Mesenteric fat pad (tissue), 1 donor: ENCODE data around the gene PCSK1. TPM values are rescaled to one million over a fixed set of nuclear protein-coding genes. Genes with fewer than 3 reads are reported as not detected.

Experiments
- DNase-seq: peaks from one replicate; pipeline ENCODE4 v3.0.0-alpha.2; 2020; ENCODE audit warnings: low spot score
- long read RNA-seq: library from polyadenylated mRNA; unstranded; transcript quantifications from one replicate; pipeline ENCODE4 v2.0.0, GENCODE V29; 2020
- total RNA-seq: library from RNA; stranded (reverse); fragmentation: NEBNext Ultra II Directional; extraction: Animal tissue kit (Norgen Biotek cat#: 25700); gene quantifications from one replicate; pipeline ENCODE4 v1.2.1, GENCODE V29; 2021
- donor health status: DM: yes; HTN: yes; CAD: no.

Gene PCSK1
- 1.6 TPM for total RNA-seq
- long read RNA-seq, full-length matches to known transcripts, result 2 of 2 reads
- long read RNA-seq, partial matches to known transcripts, result 0 of 2 reads
- long read RNA-seq, other reads (novel, unspliced or antisense), result 0 of 2 reads

- DNase-seq, result no peak
Measured at GRCh38 chr5:96433066-96433447, at the start of gene PCSK1. Gene PCSK1 (minus strand): TSS chr5:96433248. CDS start chr5:96433042, 206 bp downstream.

- DNase-seq, result no peak
Measured at GRCh38 chr5:96481867-96482266, 48.8 kb upstream of the PCSK1 start.

GRCh38 chr5:96481009-96481786 lies 48.1 kb upstream of the PCSK1 start:
- DNase-seq, result no peak

GRCh38 chr5:96478983-96479382 lies 45.9 kb upstream of the PCSK1 start:
- DNase-seq, result no peak

- no peak for DNase-seq
Measured at GRCh38 chr5:96476654-96477053, 43.6 kb upstream of the PCSK1 start.

GRCh38 chr5:96474073-96474472 lies 41.0 kb upstream of the PCSK1 start:
- no peak for DNase-seq

GRCh38 chr5:96473155-96473554 lies 40.1 kb upstream of the PCSK1 start:
- DNase-seq, result no peak

GRCh38 chr5:96470785-96471184 lies 37.7 kb upstream of the PCSK1 start:
- no peak for DNase-seq

- no peak for DNase-seq
Measured at GRCh38 chr5:96468956-96469355, 35.9 kb upstream of the PCSK1 start.

- DNase-seq, result no peak
Measured at GRCh38 chr5:96463091-96463490, 30.0 kb upstream of the PCSK1 start.

GRCh38 chr5:96459313-96460121 lies 26.5 kb upstream of the PCSK1 start:
- no peak for DNase-seq

- DNase-seq, result no peak
Measured at GRCh38 chr5:96458176-96458575, 25.1 kb upstream of the PCSK1 start.

GRCh38 chr5:96455789-96456188 lies 22.7 kb upstream of the PCSK1 start:
- no peak for DNase-seq

GRCh38 chr5:96453394-96453793 lies 20.3 kb upstream of the PCSK1 start:
- no peak for DNase-seq

- DNase-seq, result no peak
Measured at GRCh38 chr5:96447949-96448348, 14.9 kb upstream of the PCSK1 start.

- DNase-seq, result no peak
Measured at GRCh38 chr5:96440185-96440538, 7.1 kb upstream of the PCSK1 start.

- no peak for DNase-seq
Measured at GRCh38 chr5:96439477-96440184, 6.6 kb upstream of the PCSK1 start.

GRCh38 chr5:96434201-96434645 lies 1.2 kb upstream of the PCSK1 start:
- no peak for DNase-seq

- no peak for DNase-seq
Measured at GRCh38 chr5:96432216-96433065, 607 bp downstream of the PCSK1 start.

- no peak for DNase-seq
Measured at GRCh38 chr5:96431376-96432187, 1.5 kb downstream of the PCSK1 start.
